WTC11 (cell line): ENCODE results near the gene ACAD9. TPM values are rescaled to one million over a fixed set of nuclear protein-coding genes. Genes with fewer than 3 reads are reported as not detected.

Experiments
- ATAC-seq: fragments of 200-7000 bp; cut with Tn5 transposase; 2 replicates; pipeline ENCODE4 v1.10.0; 2021; ENCODE audit warnings: mild to moderate bottlenecking, moderate library complexity
- CTCF ChIA-PET: fragments of 300-600 bp; sonication (Branson Sonifier 250); formaldehyde crosslinking; loops from one replicate; lab custom pipeline; 2021; ENCODE audit warnings: antibody characterized with exemption; lab: Charles Lee
- POLR2A ChIA-PET: fragments of 350-600 bp; sonication (Branson Sonifier 250); formaldehyde crosslinking; loops from one replicate; lab custom pipeline; 2021; ENCODE audit warnings: antibody characterized with exemption; lab: Charles Lee
- DNase-seq: peaks from one replicate; pipeline ENCODE4 v3.0.0; 2021; ENCODE audit warnings: low spot score
- H3K27ac Mint-ChIP-seq: 2 replicates; pipeline ENCODE4 v1.8.0; 2021; ENCODE audit warnings: mixed read lengths
- H3K27me3 Mint-ChIP-seq: 2 replicates; pipeline ENCODE4 v1.8.0; 2021; ENCODE audit warnings: low read depth, mild to moderate bottlenecking, moderate library complexity, mixed read lengths
- H3K36me3 Mint-ChIP-seq: 2 replicates; pipeline ENCODE4 v1.8.0; 2021; ENCODE audit warnings: mixed read lengths
- H3K4me1 Mint-ChIP-seq: 2 replicates; pipeline ENCODE4 v1.8.0; 2022; ENCODE audit warnings: mixed read lengths
- H3K4me3 Mint-ChIP-seq: 2 replicates; pipeline ENCODE4 v1.8.0; 2021; ENCODE audit warnings: mild to moderate bottlenecking, moderate library complexity, mixed read lengths
- H3K9me3 Mint-ChIP-seq: 2 replicates; pipeline ENCODE4 v1.8.0; 2021; ENCODE audit warnings: mixed read lengths
- AR ChIP-seq: fragments of 250-450 bp; sonication (Bioruptor Pico); IDR thresholded peaks from 2 replicates; pipeline ENCODE4 v1.9.0; 2021; ENCODE audit warnings: mild to moderate bottlenecking
- ARID4B ChIP-seq: sonication (generic); formaldehyde crosslinking; IDR thresholded peaks from 2 replicates; pipeline ENCODE4 v1.8.0; 2023; ENCODE audit warnings: missing genetic modification reagents, mild to moderate bottlenecking, borderline replicate concordance
- ATF6 ChIP-seq: sonication (generic); formaldehyde crosslinking; IDR thresholded peaks from 2 replicates; pipeline ENCODE4 v1.8.1; 2023; ENCODE audit warnings: mild to moderate bottlenecking, missing genetic modification reagents
- CREB1 ChIP-seq: sonication (generic); formaldehyde crosslinking; IDR thresholded peaks from 2 replicates; pipeline ENCODE4 v1.8.0; 2023; ENCODE audit warnings: mild to moderate bottlenecking, missing genetic modification reagents
- CREM ChIP-seq: sonication (generic); formaldehyde crosslinking; IDR thresholded peaks from 2 replicates; pipeline ENCODE4 v1.8.1; 2022; ENCODE audit warnings: mild to moderate bottlenecking, missing genetic modification reagents, moderate library complexity
- ELF4 ChIP-seq: sonication (generic); formaldehyde crosslinking; IDR thresholded peaks from 2 replicates; pipeline ENCODE4 v1.8.1; 2022; ENCODE audit warnings: low read depth, mild to moderate bottlenecking, moderate library complexity, missing genetic modification reagents
- IRF2 ChIP-seq: sonication (generic); formaldehyde crosslinking; IDR thresholded peaks from 2 replicates; pipeline ENCODE4 v1.8.0; 2022; ENCODE audit warnings: low read depth, missing genetic modification reagents, borderline replicate concordance
- NR1H2 ChIP-seq: sonication (generic); formaldehyde crosslinking; IDR thresholded peaks from 2 replicates; pipeline ENCODE4 v1.9.0; 2021; ENCODE audit warnings: mild to moderate bottlenecking, moderate library complexity, missing genetic modification reagents
- NR3C1 ChIP-seq: sonication (generic); formaldehyde crosslinking; conservative IDR thresholded peaks from 2 replicates; pipeline ENCODE4 v1.8.1; 2023; ENCODE audit warnings: low read depth, mild to moderate bottlenecking, missing genetic modification reagents
- OVOL2 ChIP-seq: fragments of 250-450 bp; sonication (Bioruptor Pico); IDR thresholded peaks from 2 replicates; pipeline ENCODE4 v1.9.0; 2021; ENCODE audit warnings: mild to moderate bottlenecking, borderline replicate concordance
- PRDM15 ChIP-seq: sonication (generic); formaldehyde crosslinking; IDR thresholded peaks from 2 replicates; pipeline ENCODE4 v1.8.0; 2022; ENCODE audit warnings: missing genetic modification reagents
- RORB ChIP-seq: fragments of 250-450 bp; sonication (Bioruptor Pico); IDR thresholded peaks from 2 replicates; pipeline ENCODE4 v1.9.0; 2021; ENCODE audit warnings: mild to moderate bottlenecking
- SMAD3 ChIP-seq: sonication (generic); formaldehyde crosslinking; IDR thresholded peaks from 2 replicates; pipeline ENCODE4 v1.8.0; 2022; ENCODE audit warnings: missing genetic modification reagents, mild to moderate bottlenecking, borderline replicate concordance
- SP1 ChIP-seq: sonication (generic); formaldehyde crosslinking; conservative IDR thresholded peaks from 2 replicates; pipeline ENCODE4 v1.8.1; 2022; ENCODE audit warnings: missing genetic modification reagents
- TP53 ChIP-seq: sonication (generic); formaldehyde crosslinking; IDR thresholded peaks from 2 replicates; pipeline ENCODE4 v1.8.1; 2023; ENCODE audit warnings: mild to moderate bottlenecking, missing genetic modification reagents
- ZSCAN18 ChIP-seq: fragments of 250-450 bp; sonication (Bioruptor Pico); IDR thresholded peaks from 2 replicates; pipeline ENCODE4 v2.1.2; 2022; ENCODE audit warnings: mild to moderate bottlenecking, moderate library complexity
- total RNA-seq: library from RNA; stranded (reverse); gene quantifications from 3 replicates; pipeline ENCODE4 v1.2.3, GENCODE V29; 2021
- TF ChIP-seq, protein P1 (sequence below): sonication (generic); formaldehyde crosslinking; IDR thresholded peaks from 2 replicates; pipeline ENCODE4 v1.8.0; 2022; ENCODE audit warnings: mild to moderate bottlenecking, missing genetic modification reagents
- TF ChIP-seq, protein P2 (sequence below): sonication (generic); formaldehyde crosslinking; IDR thresholded peaks from 2 replicates; pipeline ENCODE4 v1.8.0; 2022; ENCODE audit warnings: mild to moderate bottlenecking, missing genetic modification reagents

The ACAD9 gene
- total RNA-seq, 1 experiment from 2014 or later: 31.2 TPM

DNA sequence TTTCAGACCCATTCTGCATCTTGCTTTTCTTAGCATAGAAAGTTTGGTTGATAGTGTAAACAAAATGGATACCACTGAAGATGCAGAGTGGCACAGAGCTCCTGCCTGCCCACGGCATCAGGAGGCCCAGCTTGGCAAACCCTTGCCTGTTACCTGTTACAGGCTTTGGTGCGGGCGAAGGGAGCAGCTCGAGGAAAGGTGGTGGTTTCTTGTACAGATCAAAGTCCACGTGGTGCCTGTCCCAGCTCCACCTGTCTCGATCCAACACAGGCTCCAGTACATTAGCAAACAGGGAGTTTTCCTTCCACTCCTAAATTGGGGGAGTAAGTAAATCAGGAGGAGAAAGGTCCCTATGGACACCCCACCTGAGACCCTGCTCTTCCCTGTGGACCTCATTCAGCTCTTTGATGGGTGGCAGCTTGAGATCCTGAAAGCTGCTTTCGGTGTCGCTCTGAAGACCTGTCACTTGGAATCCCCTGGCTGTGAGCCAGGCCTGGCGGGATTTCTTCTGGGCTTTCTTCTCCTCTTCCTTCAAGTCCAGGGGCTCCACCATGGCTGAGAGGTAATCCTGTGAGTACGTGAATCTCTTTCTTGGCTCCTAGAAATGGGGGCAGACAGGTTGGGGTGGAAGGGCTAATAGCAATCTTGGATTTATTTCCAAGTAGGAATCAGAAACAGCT, 35.7 kb downstream of the ACAD9 start (continued):
- TF ChIP-seq ARID4B (CRISPR knock-in tag) (no peak), OVOL2 (CRISPR knock-in tag) (no peak), AR (CRISPR knock-in tag) (no peak), CREM (no peak)

DNA sequence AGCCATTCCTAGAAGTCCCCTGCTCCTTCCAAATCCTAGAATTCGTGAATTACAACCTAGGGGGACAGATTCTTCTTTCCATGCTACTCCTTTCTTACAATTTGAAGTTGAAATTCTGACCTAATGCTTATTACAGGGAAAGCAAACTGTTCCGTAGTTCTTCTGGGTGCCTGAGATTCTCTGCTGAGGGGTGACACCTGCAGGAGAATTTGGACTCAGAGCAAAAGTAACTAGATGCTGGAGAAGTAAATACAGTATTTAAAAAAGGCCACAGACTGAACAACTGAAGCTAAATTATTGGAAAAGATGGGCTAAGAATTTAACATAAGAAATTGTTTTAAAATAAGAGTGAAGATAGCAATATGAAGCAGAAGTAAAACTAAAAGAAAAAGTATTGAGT, 37.9 kb downstream of the ACAD9 start:
- no peak overlapping the region for H3K4me3 Mint-ChIP-seq
- ChIA-PET CTCF (no interaction called here), POLR2A (no interaction called here)
- H3K27ac Mint-ChIP-seq: no peak overlapping the region
- no peak for ATAC-seq
- H3K36me3 Mint-ChIP-seq: peaks cover 78% of the 10 kb centered on the region
- no peaks in the 10 kb centered on the region for H3K4me1 Mint-ChIP-seq
- no peak for TF ChIP-seq TP53 (CRISPR knock-in tag)
- no peak for TF ChIP-seq SP1
- no peak for TF ChIP-seq CREB1 (CRISPR knock-in tag)
- TF ChIP-seq RORB (CRISPR knock-in tag): no peak
- TF ChIP-seq NR3C1 (CRISPR knock-in tag): no peak
- peaks cover 22% of the 10 kb centered on the region for H3K27me3 Mint-ChIP-seq
- H3K9me3 Mint-ChIP-seq: peaks cover 46% of the 10 kb centered on the region
- no peak for DNase-seq

DNA sequence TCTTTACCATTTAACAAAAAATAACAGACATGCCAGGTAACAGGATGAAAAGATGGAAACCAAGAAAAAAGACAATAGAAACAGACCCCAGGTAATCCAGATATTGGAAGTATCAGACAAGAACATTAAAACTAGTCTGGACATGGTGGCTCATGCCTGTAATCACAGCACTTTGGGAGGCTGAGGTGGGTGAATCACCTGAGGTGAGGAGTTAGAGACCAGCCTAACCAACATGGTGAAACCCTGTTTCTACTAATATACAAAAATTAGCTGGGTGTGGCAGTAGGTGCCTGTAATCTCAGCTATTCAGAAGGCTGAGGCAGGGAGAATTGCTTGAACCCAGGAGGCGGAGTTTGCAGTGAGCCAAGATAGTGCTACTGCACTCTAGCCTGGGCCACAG, 40.6 kb downstream of the ACAD9 start:
- Mint-ChIP-seq H3K4me1 (no peaks in the 10 kb centered on the region), H3K4me3 (no peak overlapping the region), H3K27ac (no peak overlapping the region), H3K27me3 (peaks cover 49% of the 10 kb centered on the region), H3K9me3 (peaks cover 71% of the 10 kb centered on the region), H3K36me3 (peaks cover 89% of the 10 kb centered on the region)
- ATAC-seq: no peak
- no peak for DNase-seq
- ChIA-PET CTCF (no interaction called here), POLR2A (no interaction called here)
- TF ChIP-seq NR1H2 (CRISPR knock-in tag): no peak
- TF ChIP-seq, protein P1, sequence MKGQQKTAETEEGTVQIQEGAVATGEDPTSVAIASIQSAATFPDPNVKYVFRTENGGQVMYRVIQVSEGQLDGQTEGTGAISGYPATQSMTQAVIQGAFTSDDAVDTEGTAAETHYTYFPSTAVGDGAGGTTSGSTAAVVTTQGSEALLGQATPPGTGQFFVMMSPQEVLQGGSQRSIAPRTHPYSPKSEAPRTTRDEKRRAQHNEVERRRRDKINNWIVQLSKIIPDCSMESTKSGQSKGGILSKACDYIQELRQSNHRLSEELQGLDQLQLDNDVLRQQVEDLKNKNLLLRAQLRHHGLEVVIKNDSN (CRISPR knock-in tag): no peak
- TF ChIP-seq PRDM15 (CRISPR knock-in tag): no peak
- no peak for TF ChIP-seq ZSCAN18 (CRISPR knock-in tag)
- no peak for TF ChIP-seq SMAD3 (CRISPR knock-in tag)
- TF ChIP-seq, protein P2, sequence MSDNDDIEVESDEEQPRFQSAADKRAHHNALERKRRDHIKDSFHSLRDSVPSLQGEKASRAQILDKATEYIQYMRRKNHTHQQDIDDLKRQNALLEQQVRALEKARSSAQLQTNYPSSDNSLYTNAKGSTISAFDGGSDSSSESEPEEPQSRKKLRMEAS (CRISPR knock-in tag): no peak
- TF ChIP-seq ELF4 (CRISPR knock-in tag): no peak
- TF ChIP-seq IRF2 (CRISPR knock-in tag): no peak
- TF ChIP-seq ATF6: no peak
